ENCODE data around the gene SEC24A.

The SEC24A gene

DNA sequence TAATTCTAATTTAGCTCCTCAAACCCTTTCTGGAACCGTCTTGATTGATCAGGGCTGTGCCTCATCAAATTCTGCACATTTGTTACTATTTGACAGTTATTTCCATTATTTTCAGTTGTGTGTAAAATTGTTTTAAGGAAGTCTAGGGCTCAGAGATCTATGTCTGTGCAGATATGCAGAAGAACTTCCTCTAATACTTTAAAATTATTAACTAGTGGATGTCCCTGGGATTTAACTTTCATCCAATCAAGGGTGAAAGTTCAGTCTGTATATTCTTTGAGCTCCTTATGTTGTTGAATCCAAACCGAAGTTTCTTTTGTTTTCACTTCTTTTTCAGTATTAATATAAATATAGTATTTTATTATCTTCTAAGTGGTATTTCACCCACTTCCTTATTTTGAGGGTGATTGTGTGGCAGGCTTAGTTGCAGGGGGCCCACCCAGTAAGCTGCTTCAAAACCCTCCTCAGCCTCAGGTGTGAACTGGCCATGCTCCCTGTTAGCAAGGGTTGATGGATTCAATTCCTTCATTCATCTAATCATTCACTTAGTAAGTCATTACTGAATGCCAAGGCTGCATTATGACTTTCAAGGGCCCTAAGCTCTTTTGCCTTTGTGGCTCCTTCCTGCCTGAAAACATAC lies 87.7 kb downstream of the SEC24A start:
- TF ChIP-seq EZH2 (optimal IDR thresholded peaks at IDR 0.05; ENCODE audit: low read depth, low read length) (no peak), EZH2phosphoT487 (IDR thresholded peaks at IDR 0.05; ENCODE audit: low read length) (no peak), CTCF (IDR thresholded peaks at IDR 0.05; ENCODE audit: low read length) (no peak)
- DNase-seq, result no peak
- Histone ChIP-seq H3K27ac (ENCODE audit: low read length) (no peak overlapping the region), H2AFZ (ENCODE audit: low read length) (no peak overlapping the region), H3K27me3 (replicated peaks; ENCODE audit: insufficient read depth, low read length) (no peaks in the 10 kb centered on the region), H3K4me1 (ENCODE audit: low read length) (peaks cover 18% of the 10 kb centered on the region; the same call in 1 of the 2 replicates), H3K9ac (ENCODE audit: low read length) (no peak overlapping the region), H3K4me3 (ENCODE audit: low read length) (no peak overlapping the region), H4K20me1 (ENCODE audit: insufficient read depth, low read length) (no peaks in the 10 kb centered on the region), H3K36me3 (replicated peaks; ENCODE audit: insufficient read depth, low read length) (no peaks in the 10 kb centered on the region), H3K9me2 (replicated peaks; ENCODE audit: insufficient read depth, low read length) (no peaks in the 10 kb centered on the region), H3K79me2 (ENCODE audit: low read length) (peaks cover 29% of the 10 kb centered on the region), H3F3A (ENCODE audit: insufficient read depth, low read length) (peaks cover 10% of the 10 kb centered on the region; the same call in 1 of the 2 replicates), H3K4me2 (ENCODE audit: low read depth, low read length) (no peak overlapping the region), H3K9me3 (replicated peaks; ENCODE audit: insufficient read depth, low read length) (no peaks in the 10 kb centered on the region)

DNA sequence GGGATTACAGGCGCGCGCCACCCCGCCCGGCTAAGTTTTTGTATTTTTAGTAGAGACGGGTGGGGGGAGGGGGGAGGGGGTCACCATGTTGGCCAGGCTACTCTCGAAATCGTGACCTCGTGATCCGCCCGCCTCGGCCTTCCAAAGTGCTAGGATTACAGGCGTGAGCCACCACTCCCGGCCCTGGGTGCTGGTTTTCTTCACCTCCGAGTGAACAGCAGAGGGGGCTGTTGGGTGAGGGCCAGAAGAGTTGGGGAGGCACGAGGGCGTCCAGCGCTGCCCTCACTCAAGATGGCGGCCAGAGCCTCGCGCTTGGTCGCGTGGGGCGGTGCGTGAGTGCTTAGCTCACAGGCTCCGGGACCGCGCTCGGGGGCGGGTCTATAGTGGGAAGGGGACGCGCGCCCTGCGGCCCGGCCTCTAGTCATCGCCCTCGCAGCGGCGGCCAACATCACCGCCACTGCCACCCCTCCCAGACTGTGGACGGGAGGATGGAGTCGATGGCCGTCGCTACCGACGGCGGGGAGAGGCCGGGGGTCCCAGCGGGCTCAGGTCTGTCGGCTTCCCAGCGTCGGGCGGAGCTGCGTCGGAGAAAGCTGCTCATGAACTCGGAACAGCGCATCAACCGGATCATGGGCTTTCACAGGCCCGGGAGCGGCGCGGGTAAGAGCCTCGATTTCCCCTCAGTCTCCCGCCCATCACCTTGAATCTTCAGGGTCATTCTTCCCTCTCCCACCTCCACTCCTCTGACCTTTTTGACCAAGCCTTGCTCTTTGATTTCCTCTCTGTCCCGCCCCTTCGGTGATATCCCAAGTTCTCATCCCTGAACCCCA lies 89.8 kb downstream of the SEC24A start, which contains the start of gene CAMLG:
TSS of gene CAMLG (plus strand) at position 416 of the 830 bp plus-strand sequence. CDS start at position 489, 73 bp downstream.
- Histone ChIP-seq H2AFZ (ENCODE audit: low read length) (peak within 1 kb of the TSS; percentile 99), H3K27me3 (replicated peaks; ENCODE audit: insufficient read depth, low read length) (no peaks in the 10 kb centered on the region), H3K9me3 (replicated peaks; ENCODE audit: insufficient read depth, low read length) (no peaks in the 10 kb centered on the region), H4K20me1 (ENCODE audit: insufficient read depth, low read length) (no peaks in the 10 kb centered on the region), H3K79me2 (ENCODE audit: low read length) (peaks cover 34% of the 10 kb centered on the region), H3K9me2 (replicated peaks; ENCODE audit: insufficient read depth, low read length) (no peaks in the 10 kb centered on the region), H3K9ac (ENCODE audit: low read length) (peak within 1 kb of the TSS; percentile 77), H3K4me3 (ENCODE audit: low read length) (peak within 1 kb of the TSS; percentile 98), H3F3A (ENCODE audit: insufficient read depth, low read length) (peaks cover 10% of the 10 kb centered on the region; the same call in 1 of the 2 replicates), H3K36me3 (replicated peaks; ENCODE audit: insufficient read depth, low read length) (no peaks in the 10 kb centered on the region), H3K27ac (ENCODE audit: low read length) (peak within 1 kb of the TSS; percentile 19; the same call in 1 of the 2 replicates), H3K4me1 (ENCODE audit: low read length) (peaks cover 10% of the 10 kb centered on the region; the same call in 1 of the 2 replicates), H3K4me2 (ENCODE audit: low read depth, low read length) (peak within 1 kb of the TSS; percentile 93)
- peak; percentile 98 for DNase-seq
- TF ChIP-seq EZH2phosphoT487 (IDR thresholded peaks at IDR 0.05; ENCODE audit: low read length) (no peak), CTCF (IDR thresholded peaks at IDR 0.05; ENCODE audit: low read length) (peak; percentile 75), EZH2 (optimal IDR thresholded peaks at IDR 0.05; ENCODE audit: low read depth, low read length) (no peak)

- Histone ChIP-seq H3K9me3 (replicated peaks; ENCODE audit: insufficient read depth, low read length) (no peaks in the 10 kb centered on the region), H3K9ac (ENCODE audit: low read length) (peak overlapping the region; percentile 77), H3K4me2 (ENCODE audit: low read depth, low read length) (peak overlapping the region; percentile 93), H4K20me1 (ENCODE audit: insufficient read depth, low read length) (no peaks in the 10 kb centered on the region), H3K27me3 (replicated peaks; ENCODE audit: insufficient read depth, low read length) (no peaks in the 10 kb centered on the region), H3K4me1 (ENCODE audit: low read length) (peaks cover 10% of the 10 kb centered on the region; the same call in 1 of the 2 replicates), H2AFZ (ENCODE audit: low read length) (peak overlapping the region; percentile 99), H3K9me2 (replicated peaks; ENCODE audit: insufficient read depth, low read length) (no peaks in the 10 kb centered on the region), H3K27ac (ENCODE audit: low read length) (peak overlapping the region; percentile 19; the same call in 1 of the 2 replicates), H3K36me3 (replicated peaks; ENCODE audit: insufficient read depth, low read length) (no peaks in the 10 kb centered on the region), H3K4me3 (ENCODE audit: low read length) (peak overlapping the region; percentile 98), H3F3A (ENCODE audit: insufficient read depth, low read length) (peaks cover 10% of the 10 kb centered on the region; the same call in 1 of the 2 replicates), H3K79me2 (ENCODE audit: low read length) (peaks cover 34% of the 10 kb centered on the region)
- TF ChIP-seq CTCF (IDR thresholded peaks at IDR 0.05; ENCODE audit: low read length) (peak; percentile 28), EZH2 (optimal IDR thresholded peaks at IDR 0.05; ENCODE audit: low read depth, low read length) (no peak)
- peak; percentile 56 for DNase-seq
Measured at GRCh38 chr5:134738963-134739661, 90.5 kb downstream of the SEC24A start.

Data from MM.1S (cell line).